ENCODE results near the gene MUC13.

GRCh38 chr3:124939661-124940060 is 5.1 kb upstream of the MUC13 start:
- TF ChIP-seq GATA3 (IDR thresholded peaks at IDR 0.05; ENCODE audit: low read depth, low read length) (no peak), GATA2 (IDR thresholded peaks at IDR 0.05; ENCODE audit: low read depth, low read length) (no peak)
